Right forelimb (tissue), 1 donor: ENCODE measurements around the gene SPATA46.
"Not testable (repeated sequence)": the region's sequence is repeated elsewhere in the genome, so short reads cannot be mapped to it uniquely, and the experiment has no call there.

Source experiments
- DNase-seq: peaks from one replicate; pipeline ENCODE4 v3.0.0-alpha.2; 2018

Gene SPATA46, protein sequence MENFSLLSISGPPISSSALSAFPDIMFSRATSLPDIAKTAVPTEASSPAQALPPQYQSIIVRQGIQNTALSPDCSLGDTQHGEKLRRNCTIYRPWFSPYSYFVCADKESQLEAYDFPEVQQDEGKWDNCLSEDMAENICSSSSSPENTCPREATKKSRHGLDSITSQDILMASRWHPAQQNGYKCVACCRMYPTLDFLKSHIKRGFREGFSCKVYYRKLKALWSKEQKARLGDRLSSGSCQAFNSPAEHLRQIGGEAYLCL

GRCh38 chr1:162376691-162377090 lies at the start of gene SPATA46:
TSS of gene SPATA46 (minus strand) at chr1:162376854. CDS start at chr1:162376790, 64 bp downstream.
- peak; percentile 24 for DNase-seq

DNA sequence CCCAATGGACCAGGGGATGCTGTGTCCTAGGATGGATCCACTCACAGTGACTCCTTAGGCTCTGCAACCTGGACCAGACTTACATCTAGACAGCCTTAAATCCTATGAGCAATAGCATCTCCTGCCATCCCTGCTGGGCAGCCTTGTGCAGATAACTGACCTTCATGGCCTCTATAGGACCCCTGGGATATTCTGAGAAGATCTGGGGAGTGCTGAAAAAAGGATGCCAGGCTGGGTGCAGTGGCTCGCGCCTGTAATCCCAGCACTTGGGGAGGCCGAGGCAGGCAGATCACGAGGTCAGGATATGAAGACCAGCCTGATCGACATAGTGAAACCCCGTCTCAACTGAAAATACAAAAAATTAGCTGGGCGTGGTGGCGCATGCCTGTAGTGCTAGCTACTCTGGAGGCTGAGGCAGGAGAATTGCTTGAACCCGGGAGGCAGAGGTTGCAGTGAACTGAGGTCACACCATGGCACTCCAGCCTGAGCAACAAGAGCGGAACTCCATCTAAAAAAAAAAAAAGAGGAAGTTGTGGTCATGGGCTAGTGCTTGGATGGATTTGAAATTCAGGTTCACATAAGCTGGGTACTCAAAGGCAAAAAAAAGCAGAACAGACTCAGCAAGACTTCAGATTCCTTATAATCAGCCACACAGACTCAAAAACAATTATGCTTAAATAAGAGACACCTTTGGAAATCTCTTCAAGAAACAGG lies 46.2 kb upstream of the SPATA46 start:
- no peak for DNase-seq

GRCh38 chr1:162421258-162422164 lies 44.9 kb upstream of the SPATA46 start:
- DNase-seq = no peak

- DNase-seq = no peak
Measured at GRCh38 chr1:162420120-162420519, 43.5 kb upstream of the SPATA46 start.

DNA sequence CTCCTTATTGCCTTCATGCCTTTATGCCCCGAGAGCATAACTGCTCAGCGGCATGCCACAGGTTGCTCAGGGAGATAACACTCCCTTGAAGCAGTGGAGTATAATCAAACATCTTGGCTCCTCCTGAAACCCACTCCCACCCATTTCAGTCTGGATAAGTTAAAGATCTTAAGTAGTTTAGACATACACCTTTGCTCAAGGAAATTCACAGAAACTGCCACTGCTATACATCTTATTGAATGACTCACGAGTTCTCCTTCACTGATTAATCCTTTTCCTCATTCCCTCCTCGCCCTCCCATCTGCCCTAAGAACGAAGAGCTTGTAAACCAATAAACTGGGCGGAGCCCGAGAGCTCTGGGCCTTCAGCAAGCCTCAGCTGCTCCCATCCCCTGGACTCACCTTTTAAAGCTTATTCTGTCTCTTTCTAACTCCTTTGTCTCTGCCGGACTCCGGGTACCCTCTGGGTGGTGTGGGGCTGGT lies 42.8 kb upstream of the SPATA46 start:
- not testable (repeated sequence) for DNase-seq

DNA sequence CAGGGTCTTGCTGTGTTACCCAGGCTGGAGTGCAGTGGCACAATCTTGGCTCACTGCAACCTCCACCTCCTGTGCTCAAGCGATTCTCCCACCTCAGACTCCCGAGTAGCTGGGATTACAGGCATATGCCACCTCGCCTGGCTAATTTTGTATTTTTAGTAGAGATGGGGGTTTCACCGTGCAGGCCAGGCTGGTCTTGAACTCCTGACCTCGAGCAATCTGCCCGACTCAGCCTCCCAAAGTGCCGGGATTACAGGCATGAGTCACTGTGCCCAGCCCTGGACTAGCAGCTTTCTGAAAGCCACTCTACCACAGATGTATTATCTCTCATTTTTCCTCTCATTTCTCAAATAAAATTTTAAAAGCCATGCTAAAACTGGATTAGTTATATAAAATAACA lies 41.9 kb upstream of the SPATA46 start:
- DNase-seq = not testable (repeated sequence)

GRCh38 chr1:162417650-162418049 lies 41.0 kb upstream of the SPATA46 start:
- no peak for DNase-seq

- no peak for DNase-seq
Measured at GRCh38 chr1:162416909-162417308, 40.3 kb upstream of the SPATA46 start.

DNA sequence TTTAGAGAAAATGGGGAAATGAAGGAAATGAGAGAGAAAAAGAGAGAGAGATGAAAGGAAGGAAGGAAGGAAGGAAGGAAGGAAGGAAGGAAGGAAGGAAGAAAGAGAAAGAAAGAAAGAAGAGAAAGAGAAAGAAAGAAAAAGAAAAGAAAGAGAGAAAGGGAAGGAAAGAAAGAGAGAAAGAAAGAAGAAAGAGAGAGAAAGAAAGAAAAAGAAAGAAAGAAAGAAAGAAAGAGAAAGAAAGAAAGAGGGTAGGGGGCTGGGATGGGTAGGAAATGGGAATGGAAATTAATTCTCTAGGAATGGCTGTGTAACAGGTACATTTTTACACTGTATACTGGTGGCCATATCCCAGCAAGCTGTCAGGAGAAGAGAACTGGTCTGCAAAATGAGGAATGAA lies 39.6 kb upstream of the SPATA46 start:
- DNase-seq = no peak

- no peak for DNase-seq
Measured at GRCh38 chr1:162412002-162412401, 35.3 kb upstream of the SPATA46 start, which contains the start of gene SH2D1B. TSS of gene SH2D1B (minus strand) at chr1:162412136. CDS start at chr1:162412016, 120 bp downstream.

DNA sequence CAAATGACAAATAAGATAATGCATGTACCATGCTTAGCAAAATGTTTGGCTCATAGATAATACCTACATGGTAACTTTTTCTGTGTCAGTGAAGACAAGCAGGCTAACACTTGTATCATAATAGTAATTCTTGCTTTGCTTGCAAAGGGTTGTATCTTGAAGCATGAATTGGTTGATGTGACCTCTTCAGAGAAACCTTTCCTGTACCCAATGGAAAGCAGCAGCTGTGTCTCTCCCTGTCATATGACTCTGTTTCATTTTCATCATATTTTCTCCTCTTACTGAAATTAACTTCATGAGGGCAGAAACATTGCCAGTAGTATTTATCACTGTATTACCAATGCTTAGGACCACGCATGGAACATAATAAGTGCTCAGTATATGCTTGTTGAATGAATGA lies 30.9 kb upstream of the SPATA46 start:
- no peak for DNase-seq

DNA sequence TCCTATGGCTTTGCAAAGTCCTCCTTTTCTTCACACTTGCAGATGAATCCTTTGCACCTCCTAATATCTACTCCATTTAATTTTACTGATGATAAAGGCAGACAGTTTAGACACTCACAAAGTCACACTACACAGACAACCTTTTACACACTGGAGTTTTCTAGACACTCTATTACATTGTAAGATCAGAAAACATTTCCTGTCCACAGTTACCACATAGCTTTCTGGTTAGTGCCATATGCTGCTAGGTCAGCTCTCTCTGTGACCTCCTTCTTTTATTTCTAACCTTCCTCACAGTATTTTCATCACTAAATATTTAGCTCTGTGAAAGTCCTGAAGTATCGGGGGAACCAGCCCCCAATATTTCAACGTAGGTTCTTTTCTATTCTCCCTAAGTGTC lies 30.2 kb upstream of the SPATA46 start:
- DNase-seq = no peak

- no peak for DNase-seq
Measured at GRCh38 chr1:162405800-162406199, 29.1 kb upstream of the SPATA46 start.

- no peak for DNase-seq
Measured at GRCh38 chr1:162404550-162405160, 28.0 kb upstream of the SPATA46 start.

GRCh38 chr1:162400790-162401355 lies 24.2 kb upstream of the SPATA46 start:
- no peak for DNase-seq

- no peak for DNase-seq
Measured at GRCh38 chr1:162398999-162399580, 22.4 kb upstream of the SPATA46 start.

- no peak for DNase-seq
Measured at GRCh38 chr1:162397943-162398560, 21.4 kb upstream of the SPATA46 start.

- DNase-seq = no peak
Measured at GRCh38 chr1:162397039-162397448, 20.4 kb upstream of the SPATA46 start.

- DNase-seq = no peak
Measured at GRCh38 chr1:162396201-162396906, 19.7 kb upstream of the SPATA46 start.

DNA sequence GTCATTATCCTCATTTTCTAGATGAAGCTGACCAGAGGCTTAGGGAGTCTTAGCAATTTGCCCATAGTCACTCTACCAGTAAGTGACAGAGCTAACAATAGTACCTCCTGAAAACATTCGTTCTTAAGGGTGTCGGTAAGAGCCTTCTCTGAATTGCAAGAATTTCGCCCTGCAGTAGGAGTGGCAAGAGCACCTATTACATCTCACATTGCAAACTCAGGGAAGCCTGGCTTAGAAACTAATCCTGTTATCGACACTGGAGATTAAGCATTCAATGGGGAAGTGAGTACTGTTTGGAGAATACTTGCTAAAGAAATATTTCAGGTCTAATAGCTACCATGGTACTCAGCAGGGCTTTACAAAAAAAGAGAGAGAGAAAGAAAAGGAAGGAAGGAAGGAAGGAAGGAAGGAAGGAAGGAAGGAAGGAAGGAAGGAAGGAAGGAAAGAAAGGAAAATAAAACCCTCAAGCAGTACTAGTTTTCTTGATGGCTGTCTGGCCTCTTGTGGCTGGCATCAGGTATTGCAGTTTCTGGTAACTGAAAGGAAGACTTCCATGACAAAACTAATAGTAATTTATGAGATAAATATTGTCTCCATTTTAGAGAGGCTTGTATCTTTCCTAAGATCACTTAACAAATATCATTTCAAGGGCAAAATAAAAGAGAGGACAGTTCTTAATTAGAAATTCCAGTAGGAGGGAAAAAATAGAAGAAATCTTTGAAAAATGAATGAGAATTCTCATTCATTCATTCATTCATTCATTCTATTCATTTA lies 15.3 kb upstream of the SPATA46 start:
- no peak for DNase-seq
